GM18520 (cell line): ENCODE data around the gene MAML1.

Source experiments
- ATAC-seq: cut with Tn5 transposase; IDR thresholded peaks from one replicate; pipeline ENCODE4 v1.9.1; 2021; ENCODE audit not compliant: unreplicated experiment

The MAML1 gene

DNA sequence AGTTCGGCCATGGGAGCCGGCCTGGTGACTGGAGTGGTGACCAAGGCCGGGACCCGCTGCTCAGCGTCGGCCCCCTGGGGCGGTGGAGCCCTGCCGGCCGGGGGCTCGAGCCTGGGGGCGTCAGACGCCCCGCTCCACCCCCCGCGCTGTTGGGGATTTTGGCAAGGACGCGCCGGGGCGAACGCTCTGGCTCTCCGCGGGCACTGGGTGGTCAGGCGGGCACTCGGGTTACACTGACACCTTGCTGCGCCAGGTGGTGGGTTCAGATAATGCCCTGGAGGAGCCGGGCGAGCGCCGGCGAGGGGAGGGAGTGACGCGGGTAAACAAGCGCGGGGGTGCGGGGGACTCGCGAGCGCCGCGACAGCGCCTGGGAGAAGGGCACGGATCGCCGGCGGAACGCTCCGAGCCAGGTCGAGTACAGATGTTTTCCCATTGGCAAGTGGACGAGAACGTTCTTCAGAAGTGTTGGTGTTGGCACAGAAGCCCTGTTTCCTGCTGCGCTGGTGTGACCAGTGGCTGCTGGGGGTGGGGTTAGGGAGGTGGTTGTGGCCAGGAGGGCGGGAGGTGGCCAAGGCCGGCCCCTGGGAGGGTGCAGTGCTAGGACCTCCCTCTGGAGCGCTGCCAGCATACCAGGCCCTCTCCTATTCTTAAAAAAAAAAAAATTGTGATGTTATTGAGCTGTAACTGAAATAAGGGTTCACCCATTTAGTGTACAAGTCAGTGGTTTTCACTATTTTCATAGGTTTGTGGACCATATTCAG lies 88.9 kb downstream of the MAML1 start:
- peak; percentile 23 for ATAC-seq

DNA sequence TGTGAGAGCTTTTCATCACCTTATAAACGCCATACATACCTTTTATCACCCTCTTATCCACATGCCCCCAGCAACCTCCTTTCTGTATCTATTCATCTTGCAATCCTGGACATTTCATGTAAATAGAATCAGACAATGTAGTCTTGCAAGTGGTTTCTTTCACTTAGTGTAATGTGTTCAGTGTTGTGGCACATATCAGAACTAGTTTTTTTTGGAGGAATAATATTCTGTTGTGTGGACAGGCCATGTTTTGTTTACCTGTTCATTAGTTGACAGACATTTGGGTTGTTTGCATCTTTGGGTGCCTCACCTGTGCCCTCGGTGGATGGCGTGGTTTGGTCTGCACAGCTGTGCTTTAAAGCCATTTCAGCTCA lies 89.4 kb downstream of the MAML1 start:
- ATAC-seq, result no peak

DNA sequence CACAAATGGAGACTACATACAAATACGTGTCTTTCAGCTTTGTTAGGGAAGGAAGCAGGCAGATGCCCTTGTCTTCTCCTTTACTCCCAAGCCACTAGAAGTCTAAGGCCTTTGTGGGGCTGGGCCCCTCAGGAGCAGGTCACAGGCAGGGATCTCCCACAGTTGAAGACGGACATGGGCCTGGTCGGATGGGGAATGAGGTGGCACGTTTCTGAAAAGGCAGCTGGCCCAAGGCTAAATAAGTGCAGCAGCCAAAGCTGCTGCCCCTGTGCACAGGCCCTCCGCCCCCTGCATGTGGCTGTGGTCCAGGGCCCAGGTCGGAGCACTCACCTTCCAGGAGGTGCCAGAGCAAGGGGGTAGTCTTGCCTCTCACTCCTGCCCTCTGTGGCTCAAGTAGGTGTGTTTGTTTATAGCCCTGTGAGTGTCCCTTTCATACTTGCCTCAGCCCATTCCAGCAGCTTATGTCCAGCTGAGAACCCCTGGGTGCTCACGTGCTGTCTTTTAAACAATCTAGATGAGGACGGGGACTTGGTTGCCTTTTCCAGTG lies 89.9 kb downstream of the MAML1 start:
- ATAC-seq, result no peak

DNA sequence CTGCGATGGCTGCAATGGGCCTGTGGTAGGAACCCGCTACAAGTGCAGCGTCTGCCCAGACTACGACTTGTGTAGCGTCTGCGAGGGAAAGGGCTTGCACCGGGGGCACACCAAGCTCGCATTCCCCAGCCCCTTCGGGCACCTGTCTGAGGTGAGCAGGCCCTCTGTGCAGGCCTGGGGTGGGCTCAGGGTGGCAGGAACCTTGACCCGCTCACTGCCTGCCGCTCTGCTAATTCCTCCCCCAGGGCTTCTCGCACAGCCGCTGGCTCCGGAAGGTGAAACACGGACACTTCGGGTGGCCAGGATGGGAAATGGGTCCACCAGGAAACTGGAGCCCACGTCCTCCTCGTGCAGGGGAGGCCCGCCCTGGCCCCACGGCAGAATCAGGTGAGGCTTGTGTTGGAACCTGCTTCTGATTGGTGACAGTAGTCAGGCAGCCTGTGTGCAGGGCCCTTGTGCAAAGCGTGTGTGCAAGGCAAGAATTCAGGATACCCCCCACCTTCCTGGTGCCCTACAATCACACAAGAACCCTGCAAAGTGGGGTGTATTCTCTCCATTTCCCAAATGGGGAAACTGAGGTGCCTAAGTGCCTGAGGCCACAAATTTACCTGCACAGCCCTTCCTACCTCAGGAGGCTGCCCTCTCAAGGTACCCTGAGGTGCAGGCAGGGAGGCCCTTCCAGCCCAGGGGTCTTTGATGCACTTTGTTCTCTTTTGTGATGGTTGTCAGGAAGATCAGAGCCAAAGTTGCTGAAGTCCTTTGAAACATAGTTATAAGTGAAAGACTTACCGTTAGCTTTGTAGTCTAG lies 91.5 kb downstream of the MAML1 start:
- ATAC-seq, result no peak

DNA sequence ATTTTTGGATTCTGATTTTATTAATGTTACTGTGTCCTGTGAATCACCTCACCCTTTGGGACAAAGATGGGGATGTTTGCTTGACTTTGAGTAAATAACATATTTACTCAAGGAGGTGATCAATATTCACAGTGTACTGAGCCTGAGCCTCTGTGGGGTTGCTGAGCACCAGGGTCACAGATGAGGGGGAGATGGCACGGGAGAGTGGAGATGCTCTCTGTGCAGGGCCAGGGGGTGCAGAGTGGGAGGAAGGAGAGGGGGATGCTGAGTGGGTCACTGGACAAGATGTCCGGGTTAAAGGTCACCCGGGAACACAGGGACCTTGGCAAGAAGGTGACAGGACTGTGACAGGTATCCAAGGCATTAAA lies 92.1 kb downstream of the MAML1 start:
- ATAC-seq, result no peak

DNA sequence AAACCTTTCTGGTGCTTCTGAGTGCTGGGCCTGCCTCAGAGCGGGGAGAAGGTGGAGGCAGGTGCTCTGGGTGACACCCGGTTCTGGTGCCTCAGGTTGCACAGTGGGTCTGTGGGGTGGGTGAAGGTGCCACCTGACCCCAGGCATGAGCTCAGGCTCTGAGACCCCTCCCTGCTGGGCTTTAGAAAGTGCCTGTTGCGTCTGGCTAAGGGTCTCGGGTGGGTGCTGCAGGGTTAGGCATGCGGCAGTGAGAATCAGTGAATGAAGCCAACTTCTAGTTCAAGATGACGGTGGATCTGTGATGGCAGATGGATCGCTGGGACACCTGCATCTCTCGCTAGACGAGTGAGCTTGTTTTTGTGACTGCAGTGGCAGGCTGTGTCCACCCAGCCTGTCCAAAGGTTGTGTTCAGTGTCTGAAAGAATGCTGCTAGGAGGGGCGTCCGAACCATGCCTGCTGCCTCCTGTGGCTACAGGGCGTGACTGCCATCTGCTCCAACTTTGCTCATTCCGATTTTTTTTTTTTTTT lies 93.1 kb downstream of the MAML1 start:
- ATAC-seq, result no peak
